HG03354 (cell line): ENCODE data around the gene SELENBP1.
"Not testable (repeated sequence)": the region's sequence is repeated elsewhere in the genome, so short reads cannot be mapped to it uniquely, and the experiment has no call there.

ENCODE experiments used
- ATAC-seq: cut with Tn5 transposase; IDR thresholded peaks from one replicate; pipeline ENCODE4 v1.9.1; 2021; ENCODE audit warnings: mild to moderate bottlenecking; ENCODE audit not compliant: unreplicated experiment, poor library complexity, severe bottlenecking

The SELENBP1 gene

DNA sequence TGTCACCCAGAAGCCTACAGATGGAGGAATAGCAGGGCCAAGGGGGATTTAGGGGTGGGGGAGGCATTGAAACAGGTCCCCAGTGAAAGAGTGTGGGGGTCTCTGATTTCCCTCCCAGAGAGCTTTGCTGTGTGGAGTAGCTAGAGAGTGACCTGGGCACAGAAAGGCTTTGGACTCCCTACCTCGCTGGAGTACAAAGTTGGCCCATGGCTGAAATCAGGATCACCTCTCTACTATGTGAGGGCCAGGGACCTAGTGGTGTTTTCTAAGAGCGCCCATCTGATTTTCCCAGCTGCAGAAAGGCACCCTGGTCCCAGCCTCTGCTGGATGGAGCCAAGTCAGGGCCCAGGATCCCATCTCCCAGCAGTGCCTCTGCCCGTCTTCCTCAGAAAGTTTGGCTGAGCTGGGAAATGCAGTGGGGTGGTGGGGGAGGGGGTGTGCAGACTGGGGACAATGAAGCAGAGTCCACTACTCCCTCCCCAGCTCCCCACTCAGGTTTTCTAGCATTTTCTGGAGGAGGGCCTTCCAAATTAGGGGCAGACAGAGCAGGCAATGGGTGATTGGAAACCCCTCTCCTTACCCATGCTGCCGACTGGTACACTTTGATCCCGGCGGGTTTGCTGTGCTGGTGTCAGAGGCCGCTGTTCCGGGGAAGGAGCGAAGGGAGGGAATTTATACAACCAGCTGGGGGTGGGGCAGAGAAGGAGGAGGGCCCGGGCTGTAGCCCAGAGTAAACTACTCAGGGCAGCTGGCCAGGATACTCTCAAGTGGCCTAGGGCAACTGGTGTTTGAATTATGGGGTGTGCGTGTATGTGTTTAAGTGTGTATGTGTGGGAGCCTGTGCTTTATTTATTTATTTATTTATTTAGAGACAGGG lies at the start of gene SELENBP1:
TSS of gene SELENBP1 (minus strand) at position 648 of the 877 bp plus-strand sequence. CDS start at position 584, 64 bp downstream.
- no peak for ATAC-seq

DNA sequence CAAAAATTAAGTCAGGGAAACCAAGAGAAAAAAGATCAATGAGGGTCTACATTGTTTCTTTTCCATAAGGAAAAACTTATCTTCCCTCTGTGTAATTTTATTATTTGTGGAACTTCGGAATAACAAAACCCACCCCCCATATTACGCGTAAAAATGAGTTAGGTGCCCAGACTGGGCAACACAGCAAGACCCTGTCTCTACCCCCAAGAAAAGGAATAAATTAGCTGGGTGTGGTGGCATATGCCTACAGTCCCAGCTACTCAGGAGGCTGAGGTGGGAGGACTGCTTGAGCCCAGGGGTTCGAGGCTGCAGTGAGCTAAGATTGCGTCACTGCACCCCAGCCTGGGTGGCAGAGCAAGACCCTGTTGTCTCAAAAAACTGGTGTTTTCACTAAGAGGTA lies 47.3 kb upstream of the SELENBP1 start:
- no peak for ATAC-seq

DNA sequence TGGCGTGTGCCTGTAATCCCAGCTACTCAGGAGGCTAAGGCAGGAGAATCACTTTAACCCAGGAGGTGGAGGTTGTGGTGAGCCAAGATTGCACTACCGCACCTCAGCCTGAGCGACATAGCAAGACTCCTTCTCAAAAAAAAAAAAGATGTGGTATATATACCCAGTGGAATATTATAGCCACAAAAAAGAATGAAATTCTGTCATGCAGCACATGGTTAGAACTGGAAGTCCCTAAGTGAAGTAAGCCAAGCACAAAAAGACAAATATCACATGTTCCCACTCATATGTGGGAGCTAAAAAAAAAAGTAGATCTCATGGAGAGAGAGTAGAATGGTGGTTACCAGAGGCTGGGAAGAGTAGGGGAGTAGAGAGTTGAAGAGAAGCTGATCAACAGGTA lies 45.6 kb upstream of the SELENBP1 start:
- no peak for ATAC-seq

DNA sequence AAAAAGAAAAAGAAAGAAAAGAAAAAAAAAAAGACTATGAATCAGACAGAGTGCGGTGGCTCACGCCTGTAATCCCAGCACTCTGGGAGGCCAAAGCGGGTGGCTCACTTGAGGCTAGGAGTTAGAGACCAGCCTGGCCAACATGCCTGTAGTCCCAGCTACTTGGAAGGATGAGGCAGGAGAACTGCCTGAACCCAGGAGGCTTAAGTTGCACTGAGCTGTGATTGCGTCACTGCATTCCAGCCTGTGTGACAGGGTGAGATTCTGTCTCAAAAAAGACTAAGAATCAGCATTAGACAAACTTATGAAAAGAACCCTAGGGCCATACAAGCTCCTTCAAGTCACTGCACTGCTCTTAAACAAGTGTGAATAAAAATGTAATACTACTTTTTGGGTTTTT lies 43.7 kb upstream of the SELENBP1 start:
- ATAC-seq: no peak

DNA sequence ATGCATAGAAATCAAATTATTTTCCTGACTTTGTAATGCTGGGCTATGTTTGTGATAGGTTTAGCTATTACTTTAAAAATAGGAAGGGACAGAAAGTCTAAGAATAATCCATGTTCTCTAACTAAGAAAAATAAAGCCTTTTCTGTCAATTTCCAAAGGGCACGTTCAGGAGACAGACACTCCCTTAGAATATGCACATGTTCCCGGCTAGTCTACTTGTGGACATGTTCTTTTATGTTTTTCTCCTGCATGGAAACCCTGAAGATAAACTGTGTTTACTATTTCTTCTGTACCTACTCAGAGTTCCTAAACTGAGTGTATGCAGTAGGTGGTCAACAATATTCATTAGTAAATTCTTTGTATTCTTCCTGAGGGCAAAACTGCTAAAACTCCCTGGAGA lies 39.4 kb upstream of the SELENBP1 start:
- no peak for ATAC-seq

DNA sequence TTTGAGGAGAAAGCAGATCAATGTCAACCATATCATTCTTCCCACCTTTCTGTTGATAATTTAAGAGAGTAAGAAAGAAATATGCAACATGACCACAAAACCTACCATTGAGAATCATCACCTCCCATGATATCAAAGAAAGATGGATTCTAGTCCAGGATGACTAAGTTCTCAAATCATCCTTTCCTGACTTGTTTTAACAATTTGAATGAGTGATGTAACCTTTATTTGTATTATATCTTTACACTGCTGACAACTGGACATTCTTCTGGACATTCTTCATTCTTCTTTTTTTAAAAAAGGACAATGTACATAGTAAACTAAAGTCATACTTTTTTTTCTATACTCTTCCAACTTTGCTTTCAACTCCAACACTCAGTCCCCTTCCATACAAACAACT lies 36.4 kb upstream of the SELENBP1 start:
- ATAC-seq: no peak

DNA sequence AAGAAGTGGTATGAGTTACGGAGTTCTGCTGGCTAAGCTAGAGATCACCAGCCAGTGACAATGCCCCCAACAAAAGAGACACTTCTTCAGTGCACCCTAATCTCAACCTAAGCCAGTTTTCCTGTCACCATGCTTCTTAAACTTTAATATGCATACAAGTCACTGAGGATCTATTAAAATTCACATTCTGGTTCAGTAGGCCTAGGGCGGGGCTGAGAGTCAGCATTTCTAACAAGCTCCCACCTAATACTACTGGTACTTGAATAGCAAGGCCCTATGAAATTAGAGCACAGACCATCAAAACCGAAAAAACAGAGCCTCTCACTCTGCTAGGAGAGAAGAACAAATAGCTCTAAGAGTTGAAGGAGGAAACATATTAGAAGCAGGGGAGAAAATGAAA lies 34.8 kb upstream of the SELENBP1 start:
- no peak for ATAC-seq

DNA sequence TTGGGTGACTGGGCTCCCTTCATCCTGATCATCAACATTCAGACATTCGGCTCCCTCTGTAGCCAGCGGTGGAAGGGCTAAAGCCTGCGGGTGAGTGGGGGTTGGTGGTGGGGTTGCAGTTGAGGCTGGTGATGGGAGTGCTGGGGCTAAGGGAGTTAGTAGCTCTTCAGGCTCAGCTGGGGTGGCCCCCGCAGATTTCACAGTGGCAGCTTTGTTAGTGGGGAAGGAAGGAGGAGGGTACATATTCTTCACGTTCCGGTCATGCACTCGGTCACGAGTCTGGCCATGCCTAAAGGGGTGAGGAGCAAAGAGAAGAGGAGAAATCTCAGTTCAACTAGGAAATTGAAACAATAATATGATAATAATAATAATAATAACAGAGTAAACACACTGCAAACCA lies 33.7 kb upstream of the SELENBP1 start:
- ATAC-seq: no peak

DNA sequence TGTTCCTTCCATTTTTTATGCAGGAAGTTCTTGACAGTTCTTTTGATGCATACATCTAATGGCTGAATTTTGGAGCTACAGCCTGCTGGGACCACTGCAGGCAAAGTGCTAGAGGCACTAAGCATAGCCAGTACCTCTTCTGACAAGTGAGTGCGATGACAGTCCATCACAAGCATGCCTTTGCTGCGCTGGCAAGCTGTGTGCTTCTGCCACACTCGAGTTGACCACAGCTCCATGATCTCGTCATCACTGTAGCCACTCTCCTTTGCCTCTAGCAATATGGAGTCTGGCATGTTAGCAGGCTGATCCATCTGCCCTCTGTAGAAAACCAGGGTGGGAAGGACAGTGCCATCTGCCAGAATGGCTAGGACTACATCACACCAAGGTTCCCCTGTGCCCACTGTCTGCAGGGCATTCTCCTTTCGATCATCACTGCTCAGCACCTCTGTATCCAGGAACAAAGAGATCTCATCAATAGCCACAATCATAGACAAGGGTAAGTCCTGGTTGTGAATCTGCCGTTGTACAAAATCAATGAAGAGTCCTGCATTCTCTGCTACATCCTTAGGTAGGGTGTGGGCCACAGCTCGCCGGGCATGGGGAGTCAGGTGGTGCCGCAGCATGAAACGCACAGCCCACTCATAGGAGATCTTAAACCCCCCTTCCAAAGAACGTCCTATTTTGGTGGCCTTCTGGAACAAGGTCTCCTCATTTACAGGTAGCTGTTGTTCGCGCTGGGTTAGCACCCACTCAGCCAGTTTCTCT lies 32.9 kb upstream of the SELENBP1 start:
- ATAC-seq: no peak

DNA sequence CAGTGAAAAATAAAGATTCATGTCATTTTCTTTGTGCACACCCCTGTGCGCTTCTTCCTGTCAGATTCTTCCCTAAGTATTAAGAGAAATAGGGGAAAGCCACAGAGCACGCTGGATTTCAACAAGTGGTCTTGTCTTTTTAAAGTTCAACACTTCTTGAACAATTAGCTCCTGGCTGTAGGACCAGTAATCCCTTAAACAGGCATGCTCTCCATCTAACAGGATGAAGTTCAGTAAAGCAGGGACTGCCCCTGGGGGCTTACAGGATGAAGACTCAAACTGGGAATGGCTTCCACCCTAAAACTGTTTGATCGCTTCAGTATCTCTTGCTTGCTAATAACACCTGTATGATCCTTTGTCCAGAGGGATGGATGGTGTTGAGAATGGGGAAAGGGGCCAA lies 31.1 kb upstream of the SELENBP1 start:
- no peak for ATAC-seq

DNA sequence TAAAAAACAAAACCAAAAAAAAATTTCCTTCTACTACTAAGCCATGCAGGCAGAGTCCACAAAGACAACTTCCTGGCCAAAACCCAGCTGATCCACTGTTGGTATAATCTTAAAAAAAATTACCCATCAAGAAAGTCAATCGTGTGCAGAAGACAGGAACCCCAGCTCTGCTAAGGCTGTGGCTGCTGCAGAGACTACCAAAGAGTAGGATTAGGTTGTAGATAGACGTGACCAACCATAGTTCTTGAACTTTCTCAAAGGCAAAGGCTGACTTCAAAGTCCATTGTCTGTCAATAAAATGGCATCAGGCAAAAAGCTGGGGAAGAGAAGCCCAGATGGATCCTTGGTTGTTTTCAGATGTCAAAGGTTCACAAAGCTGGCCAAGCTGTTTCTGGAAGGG lies 30.3 kb upstream of the SELENBP1 start:
- no peak for ATAC-seq

DNA sequence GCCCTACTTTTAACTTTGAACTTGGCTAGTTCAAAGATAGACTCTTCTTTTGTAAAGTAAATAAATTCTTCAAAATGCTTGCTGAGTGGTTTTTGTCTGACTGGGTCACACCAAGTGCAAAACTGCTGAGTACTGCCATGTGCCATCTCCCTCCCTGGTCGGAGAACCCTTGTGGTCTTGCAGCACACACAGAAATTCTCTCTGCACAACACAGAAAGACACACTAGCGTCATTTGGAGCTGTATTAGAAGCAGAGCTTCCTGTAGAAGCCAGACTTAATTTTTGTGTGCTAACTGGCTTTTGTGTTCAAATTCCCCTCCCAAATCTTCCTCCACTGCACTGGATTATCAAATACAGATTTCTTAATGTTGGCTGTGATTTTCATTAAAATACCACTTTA lies 29.4 kb upstream of the SELENBP1 start:
- ATAC-seq: no peak

DNA sequence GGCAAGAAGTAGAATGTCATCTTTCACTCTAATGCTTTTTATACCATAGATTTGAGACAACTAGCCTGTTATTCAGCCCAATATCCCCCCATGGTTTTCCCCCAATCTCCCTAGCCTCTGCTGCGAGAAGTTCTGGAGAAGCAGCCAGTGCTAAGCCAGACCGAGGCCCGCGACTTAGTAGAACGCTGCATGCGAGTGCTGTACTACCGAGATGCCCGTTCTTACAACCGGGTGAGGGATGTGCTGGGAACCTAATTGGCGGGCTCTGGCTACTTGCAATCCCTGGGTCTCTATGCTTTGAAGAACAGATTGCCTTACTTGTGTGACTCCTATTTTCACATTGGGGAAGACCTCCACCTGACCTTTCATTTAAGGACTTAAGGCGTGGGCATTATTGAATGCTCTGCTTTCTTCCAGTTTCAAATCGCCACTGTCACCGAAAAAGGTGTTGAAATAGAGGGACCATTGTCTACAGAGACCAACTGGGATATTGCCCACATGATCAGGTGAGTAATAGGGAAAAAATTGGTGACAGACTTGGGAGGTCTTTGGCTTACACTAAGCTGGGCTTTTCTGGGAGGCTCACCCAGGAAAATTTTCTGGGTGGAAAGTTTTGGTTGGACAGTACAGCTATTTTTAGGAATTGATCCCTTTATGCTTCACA lies 28.8 kb upstream of the SELENBP1 start:
- no peak for ATAC-seq

DNA sequence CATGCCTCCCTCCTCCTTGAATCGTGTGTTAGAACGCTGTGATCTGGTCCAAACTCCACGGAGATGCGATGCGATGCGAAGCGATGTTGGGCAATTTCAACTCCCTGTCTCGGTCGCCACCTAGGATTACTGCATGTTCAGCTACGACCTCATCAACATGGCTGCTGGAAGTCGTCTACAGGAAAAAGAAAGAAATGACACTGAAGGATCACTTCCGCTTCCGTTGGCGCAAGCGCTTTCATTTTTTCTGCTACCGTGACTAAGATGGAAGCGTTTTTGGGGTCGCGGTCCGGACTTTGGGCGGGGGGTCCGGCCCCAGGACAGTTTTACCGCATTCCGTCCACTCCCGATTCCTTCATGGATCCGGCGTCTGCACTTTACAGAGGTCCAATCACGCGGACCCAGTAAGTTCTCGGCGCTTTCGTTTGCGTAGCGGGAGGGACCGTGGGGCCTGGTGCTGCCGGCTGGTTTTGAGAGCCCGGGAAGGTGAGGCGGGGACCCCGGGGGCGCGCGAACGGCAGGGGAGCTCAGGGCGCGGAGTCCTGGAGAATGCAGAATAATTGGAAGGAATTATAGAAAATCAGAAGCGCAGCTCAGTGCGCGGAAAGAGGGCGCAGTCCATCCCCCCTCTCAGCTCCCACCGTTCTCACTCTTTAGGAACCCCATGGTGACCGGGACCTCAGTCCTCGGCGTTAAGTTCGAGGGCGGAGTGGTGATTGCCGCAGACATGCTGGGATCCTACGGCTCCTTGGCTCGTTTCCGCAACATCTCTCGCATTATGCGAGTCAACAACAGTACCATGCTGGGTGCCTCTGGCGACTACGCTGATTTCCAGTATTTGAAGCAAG lies 27.0 kb upstream of the SELENBP1 start, which contains the start of gene PSMB4:
TSS of gene PSMB4 (plus strand) at position 250 of the 848 bp plus-strand sequence. CDS start at position 265, 15 bp downstream.
- ATAC-seq: peak; percentile 87

DNA sequence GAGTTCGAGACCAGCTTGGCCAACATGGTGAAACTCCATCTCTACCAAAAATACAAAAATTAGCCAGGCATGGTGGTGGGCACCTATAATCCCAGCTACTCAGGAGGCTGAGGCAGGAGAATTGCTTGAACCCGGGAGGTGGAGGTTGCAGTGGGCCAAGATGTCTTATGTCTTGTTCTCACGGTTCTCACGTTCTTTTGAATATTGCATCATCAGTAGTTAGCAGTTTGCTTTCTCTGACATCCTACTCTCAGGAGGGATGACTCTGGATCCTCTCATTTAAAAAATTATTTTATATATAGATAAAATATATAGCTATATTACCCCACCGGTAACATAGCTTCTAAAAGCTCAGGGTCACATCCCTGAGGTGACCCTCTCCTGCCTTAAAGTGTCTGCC lies 23.8 kb upstream of the SELENBP1 start:
- not testable (repeated sequence) for ATAC-seq

DNA sequence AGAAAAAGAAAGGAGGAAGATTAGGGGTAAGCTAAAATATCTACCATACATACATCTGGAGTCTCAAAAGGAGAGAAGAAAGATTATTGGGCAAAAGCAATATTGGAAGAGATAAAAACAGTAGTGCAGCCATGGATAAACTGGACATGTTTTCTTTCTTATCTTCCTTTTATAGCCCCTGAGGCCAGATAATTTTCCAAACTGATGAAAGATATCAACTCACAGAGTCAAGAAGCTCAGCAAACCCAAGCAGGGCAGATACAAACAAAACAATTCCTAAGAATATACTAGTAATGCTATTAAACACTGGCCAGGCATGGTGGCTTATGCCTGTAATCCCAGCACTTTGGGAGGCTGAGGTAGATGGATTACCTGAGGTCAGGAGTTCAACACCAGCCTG lies 21.1 kb upstream of the SELENBP1 start:
- no peak for ATAC-seq

DNA sequence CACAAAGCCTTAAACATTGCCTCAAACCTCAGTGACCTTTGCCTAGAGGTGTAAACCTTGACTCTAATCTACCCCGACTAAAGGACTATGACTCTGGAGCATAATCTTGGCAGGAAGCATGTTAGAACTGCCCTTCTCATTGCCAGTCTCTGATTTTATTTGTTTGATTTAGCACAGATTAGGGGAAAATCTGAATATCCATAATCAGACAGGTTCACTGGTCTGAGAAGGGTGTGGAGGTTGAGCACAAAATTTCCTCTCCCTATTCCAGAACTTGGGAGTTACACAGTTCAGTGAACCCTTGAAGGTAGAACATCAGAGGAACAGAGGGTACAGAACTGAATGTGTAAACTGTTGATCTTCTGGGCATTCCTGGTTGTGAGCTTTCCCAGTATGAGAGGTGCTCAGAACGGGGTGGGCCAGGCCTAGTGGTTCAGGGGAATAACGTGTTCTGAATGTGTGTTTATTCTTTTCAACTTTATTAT lies 18.6 kb upstream of the SELENBP1 start:
- no peak for ATAC-seq

DNA sequence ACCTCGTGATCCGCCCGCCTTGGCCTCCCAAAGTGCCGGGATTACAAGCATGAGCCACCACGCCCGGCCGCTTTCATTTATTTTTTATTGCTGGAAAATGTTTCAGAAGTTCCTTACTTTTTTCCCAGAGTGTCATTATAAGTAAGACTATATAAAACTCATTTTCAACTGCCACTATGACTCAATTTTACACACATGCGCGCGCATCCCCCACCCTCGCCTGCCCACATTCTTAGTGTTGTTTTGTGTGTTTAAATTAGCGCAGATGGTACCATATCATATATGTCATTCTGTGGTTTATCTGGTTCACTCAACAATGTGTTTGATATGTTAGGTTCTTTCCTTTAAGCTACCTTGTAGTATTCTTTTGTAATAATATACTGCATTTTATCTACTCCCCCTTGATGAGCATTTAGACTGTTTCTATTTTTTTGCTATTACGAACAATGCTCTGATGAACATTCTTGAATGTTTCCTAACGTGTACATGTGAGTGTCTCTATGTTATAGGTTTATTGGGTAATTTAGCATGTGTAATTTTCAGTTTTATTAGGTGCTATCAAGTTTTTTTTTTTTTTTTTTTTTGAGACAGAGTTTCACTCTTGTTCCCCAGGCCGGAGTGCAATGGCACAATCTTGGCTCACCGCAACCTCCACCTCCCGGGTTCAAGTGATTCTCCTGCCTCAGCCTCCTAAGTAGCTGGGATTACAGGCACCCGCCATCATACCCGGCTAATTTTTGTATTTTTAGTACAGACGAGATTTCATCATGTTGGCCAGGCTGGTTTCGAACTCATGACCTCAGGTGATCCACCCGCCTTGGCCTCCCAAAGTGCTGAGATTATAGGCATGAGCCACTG lies 17.9 kb upstream of the SELENBP1 start:
- not testable (repeated sequence) for ATAC-seq
